Measurements from ENCODE around the gene MYO1B.

- TF ChIP-seq EP300 (IDR thresholded peaks at IDR 0.05) (no peak), CTCF (IDR thresholded peaks at IDR 0.05) (no peak), POLR2AphosphoS5 (IDR thresholded peaks at IDR 0.05) (no peak)
Measured at GRCh38 chr2:191351298-191351697, 106.1 kb downstream of the MYO1B start.

All from upper lobe of left lung (tissue), 4 donors.